Measurements from ENCODE around the gene SERPINB2.
"Not testable (repeated sequence)": the region's sequence is repeated elsewhere in the genome, so short reads cannot be mapped to it uniquely, and the experiment has no call there.

Gene SERPINB2

DNA sequence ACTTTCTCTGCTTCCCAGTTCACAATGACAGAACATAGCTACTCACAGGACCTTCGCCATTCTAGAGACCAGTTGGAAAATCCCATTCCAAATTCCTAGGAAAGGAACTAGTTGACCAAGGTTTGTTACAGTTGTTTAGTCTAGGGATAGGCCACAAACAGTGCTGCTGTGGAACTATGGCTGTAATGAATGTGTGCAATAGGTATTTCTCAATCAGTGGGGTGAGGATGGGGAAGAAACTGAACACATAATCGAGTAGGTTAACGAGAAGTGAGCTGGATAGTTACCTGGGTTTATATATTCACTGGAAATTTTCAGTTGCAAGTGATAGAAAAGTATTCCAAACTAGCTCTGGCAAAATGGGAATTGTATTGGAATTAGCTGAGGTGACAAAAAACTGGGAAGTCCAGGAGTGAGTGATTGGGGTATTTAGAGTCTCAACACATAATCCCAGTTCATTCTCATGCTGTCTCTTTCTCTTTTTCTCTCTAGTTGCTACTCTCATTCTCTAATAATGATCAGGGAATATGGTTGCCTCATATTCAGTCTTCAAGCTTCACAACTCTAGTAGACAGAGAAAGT is 43.4 kb downstream of the SERPINB2 start:
- DNase-seq (ENCODE audit: insufficient read length, low spot score), result no peak
- FAIRE-seq, result no peak

DNA sequence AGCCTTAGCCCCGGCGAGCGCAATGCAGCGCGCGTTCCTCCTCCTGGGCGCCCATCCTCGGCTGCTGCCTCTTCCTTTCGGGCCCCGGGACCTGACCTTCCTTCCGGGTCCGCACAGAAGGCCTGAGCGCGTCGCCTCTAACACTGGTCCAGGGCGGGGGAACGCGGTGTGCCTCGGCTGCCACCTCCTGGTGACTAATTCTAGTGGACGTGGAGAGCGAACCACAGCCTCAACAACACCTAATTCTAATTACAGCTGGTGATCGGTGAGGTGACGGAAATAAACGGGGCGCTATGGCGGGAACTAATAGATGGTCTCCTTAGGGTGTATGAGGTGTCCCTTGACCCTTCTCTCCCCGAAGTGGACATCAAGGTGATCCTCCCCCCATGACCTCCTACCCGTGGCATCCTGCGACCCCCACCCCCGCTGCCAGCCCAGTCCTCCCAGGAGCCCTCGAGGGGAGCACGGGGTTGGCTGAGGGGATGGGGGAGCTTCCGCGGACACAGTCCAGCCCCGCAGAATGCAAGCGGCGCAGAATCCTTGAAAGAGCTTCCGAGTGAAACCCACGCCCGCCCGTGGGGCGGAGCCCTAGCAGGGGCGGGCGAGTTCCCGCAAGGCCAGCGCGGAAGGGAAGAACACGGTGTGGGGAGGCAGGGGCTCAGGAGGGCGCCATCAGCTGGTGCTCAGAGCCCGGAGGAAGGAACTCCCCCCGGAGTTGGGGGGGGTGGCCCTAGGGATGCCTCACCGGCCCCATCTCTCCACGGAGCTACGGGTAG is 48.8 kb downstream of the SERPINB2 start:
- FAIRE-seq, result peak; percentile 46

DNA sequence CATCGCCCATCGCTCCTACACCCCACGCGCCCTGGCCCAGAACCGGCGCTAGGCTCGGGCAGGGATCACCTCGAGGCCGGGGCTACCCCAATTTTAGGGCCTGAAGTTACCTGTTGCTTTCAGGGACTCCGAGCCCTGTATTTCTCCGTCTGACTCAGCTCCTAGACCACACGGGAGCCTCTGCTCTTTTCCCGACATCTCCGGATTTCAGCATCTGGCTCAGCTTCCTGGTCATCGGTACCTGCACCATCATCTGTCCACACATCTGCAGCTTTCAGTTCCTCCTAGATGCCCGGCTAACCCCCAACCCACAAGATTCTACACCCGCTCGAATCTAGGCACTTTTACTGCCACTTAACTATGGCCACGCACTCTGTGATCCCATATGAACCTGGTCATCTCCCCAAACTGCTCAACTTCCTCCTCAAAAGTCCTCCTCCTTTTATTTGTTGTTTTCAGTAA is 49.5 kb downstream of the SERPINB2 start:
- FAIRE-seq, result no peak
- no peak for DNase-seq (ENCODE audit: insufficient read length, low spot score)

More for the DNA sequence above, 48.8 kb downstream of the SERPINB2 start:
- peak; percentile 62 for DNase-seq (ENCODE audit: insufficient read length, low spot score)

DNA sequence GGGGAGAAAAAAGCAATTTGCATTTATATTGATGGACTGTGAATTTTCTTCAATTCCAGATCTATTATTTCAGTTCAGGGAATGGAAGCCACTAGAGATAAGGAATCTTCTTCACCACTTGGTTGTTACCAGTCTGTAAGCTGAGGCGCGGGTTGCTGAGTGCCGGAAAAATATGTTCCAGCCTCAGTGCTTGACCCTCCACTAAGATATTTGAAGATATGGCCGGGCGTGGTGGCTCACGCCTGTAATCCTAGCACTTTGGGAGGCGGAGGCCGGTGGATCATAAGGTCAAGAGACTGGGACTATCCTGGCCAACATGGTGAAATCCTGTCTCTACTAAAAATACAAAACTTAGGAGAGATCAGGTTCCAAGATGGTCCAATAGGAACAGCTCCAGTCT is 52.5 kb downstream of the SERPINB2 start:
- FAIRE-seq (no peak), DNase-seq (ENCODE audit: insufficient read length, low spot score) (no peak)

DNA sequence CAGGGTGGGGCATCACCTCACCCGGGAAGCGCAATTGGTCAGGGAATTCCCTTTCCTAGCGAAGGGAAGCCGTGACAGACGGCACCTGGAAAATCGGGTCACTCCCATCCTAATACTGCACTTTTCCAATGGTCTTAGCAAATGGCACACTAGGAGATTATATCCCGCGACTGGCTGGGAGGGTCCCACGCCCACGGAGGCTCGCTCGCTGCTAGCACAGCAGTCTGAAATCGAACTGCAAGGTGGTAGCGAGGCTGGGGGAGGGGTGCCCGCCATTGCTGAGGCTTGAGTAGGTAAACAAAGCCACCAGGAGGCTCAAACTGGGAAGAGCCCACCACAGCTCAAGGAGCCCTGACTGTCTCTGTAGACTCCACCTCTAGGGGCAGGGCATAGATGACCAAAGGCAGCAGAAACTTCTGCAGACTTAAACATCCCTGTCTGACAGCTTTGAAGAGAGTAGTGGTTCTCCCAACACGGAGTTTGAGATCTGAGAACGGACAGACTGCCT is 53.1 kb downstream of the SERPINB2 start:
- FAIRE-seq; DNase-seq (ENCODE audit: insufficient read length, low spot score): not testable (repeated sequence)

DNA sequence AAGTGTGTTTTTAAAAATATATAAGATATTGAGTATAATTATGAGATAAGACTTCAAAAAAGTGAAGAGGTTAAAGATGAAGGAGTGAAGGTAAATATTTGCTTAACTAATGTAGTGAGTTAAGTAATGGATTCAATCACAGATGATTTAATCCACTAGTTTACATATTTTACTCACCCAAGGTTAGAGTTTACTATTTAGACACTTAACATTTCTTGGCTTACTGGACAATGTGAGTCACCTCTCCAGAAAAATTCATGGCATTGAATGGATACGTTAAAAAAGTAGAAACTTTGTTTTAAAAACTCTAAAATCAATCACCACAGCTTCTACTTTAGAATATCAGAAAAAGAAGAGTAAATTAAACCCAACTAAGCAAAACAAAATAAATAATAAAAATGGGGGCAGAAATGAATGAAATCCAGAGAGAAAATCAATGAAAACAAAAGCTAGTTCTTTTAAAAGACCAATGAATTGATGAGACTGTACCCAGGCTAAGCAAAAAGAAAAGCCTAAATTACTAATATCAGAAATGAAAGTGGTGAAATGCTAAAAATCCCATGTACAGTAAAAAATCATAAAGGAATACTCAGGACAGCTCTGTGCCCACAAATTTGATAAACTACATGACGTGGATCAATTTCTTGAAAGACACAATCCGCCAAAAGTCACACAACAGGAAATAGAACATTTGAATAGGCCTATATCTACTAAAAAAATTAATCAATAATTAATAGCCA is 59.7 kb downstream of the SERPINB2 start:
- FAIRE-seq (no peak), DNase-seq (ENCODE audit: insufficient read length, low spot score) (no peak)

DNA sequence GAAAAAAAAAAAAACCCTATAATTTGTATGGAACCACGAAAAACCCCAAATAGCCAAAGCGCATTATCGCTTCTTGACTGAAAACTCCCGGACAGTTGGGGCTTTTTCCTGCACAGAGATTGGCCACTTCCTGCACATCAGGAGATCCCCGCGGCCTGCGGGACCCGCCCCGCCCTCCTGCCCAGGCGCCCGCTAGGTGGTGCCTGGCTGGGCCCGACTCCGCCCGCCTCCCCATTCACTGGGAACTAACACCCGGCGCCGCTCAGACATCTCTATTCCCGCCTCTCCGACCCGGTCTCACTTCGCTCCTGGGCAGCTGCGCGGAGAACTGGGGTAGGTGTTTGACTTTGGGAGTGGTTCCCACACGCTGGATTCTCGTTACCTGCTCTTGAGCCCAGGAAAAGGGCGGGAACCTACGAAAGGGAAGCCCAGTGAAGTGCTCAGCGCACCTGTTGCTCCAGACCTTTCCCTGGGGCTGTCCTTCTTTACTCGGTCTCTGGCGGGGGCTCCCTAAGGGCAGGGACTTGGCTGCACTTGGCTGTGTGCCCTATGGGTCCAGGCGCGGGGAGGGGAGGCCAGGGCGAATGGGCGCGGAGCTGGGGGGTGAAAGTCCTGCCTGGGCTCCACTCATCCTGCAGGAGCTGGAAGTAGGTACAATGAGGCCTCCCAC is 61.7 kb downstream of the SERPINB2 start, which contains the start of gene HMSD:
Gene HMSD, plus strand, starts transcription at position 234 of the 670 bp plus-strand sequence. CDS start 4,155 bp downstream, outside the sequence.
- FAIRE-seq, result no peak
- peak; percentile 34 for DNase-seq (ENCODE audit: insufficient read length, low spot score)

DNA sequence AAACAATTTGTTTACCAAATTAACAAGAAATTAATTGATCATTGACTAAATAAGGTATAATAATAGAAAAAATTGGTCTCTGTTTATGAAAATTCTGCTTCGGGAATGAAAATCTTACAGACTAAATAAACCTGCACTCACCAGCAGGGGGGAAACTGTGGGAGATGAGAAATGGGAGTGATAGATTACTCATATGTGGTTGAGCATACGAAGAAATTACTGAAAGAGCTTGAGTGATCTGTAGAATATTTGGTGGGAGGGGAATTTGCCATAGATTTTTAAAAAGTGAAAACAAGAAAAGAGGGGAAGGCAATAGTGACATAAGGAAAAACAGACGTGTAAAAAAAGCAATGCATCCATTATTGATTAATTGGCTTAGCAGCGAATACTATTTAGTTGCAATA is 63.8 kb downstream of the SERPINB2 start:
- DNase-seq (ENCODE audit: insufficient read length, low spot score) (no peak), FAIRE-seq (no peak)
